Measurements from ENCODE around the gene EYA4.
A peak's percentile ranks its signal among the peaks of the same experiment; 100 is the strongest.

Gene EYA4

DNA sequence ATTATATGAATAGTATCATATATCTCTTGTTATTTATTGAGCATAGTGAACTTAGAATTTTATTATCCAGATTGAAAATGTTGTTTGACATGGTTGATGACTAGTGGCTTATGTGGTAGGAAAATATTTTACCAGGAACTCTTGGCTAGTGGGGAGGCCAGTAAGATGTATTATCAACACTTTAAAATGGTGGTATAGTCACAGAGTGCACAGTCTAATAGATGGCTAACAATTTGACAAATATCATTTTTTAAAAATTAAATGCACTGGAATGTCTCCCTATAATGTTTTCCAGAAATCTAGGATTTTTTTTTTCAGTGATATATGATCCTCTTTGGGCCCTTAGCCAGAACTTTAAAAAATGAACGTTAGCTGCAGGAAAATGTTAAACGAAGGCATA is 26.9 kb upstream of the EYA4 start:
- Histone ChIP-seq H3K27me3 (ENCODE audit: control insufficient read depth in 5 of 5, insufficient read depth in 4 of 5, low read length in 5 of 5) (no peaks in the 10 kb centered on the region), H3K9me3 (ENCODE audit: control insufficient read depth in 5 of 5, low read length in 5 of 5) (peaks cover 0 to 5% (median 0%) of the 10 kb centered on the region in 5 donors), H3K36me3 (ENCODE audit: control insufficient read depth in 5 of 5, insufficient read depth in 5 of 5, low read length in 5 of 5) (no peaks in the 10 kb centered on the region), H3K4me1 (ENCODE audit: control insufficient read depth in 5 of 5, insufficient read depth in 5 of 5, low read length in 5 of 5) (no peaks in the 10 kb centered on the region), H3K27ac (ENCODE audit: low read depth, low read length) (no peak overlapping the region), H3K4me3 (ENCODE audit: low read depth in 1 of 5, low read length in 5 of 5) (no peak overlapping the region), H3K9ac (ENCODE audit: low read length in 5 of 5) (no peak overlapping the region)

DNA sequence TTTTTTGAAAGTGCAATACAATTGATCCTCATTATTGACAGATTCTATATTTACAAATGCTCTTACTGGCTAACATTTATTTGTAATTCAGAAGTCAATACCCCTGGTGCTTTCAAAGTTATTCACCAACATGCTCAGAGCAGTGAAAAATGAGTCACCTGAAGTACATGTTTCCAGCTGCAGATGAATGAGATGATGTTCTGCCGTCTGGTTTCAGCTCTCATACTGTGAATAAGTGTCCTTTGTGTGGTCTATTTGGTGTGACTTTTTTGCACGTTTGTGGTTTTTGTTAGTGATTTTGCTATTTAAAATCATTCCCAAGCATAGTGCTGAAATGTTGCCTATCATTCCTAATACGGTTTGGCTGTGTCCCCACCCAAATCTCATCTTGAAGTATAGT is 22.3 kb upstream of the EYA4 start:
- no peak overlapping the region for H3K9ac ChIP-seq (ENCODE audit: low read length in 5 of 5)
- no peaks in the 10 kb centered on the region for H3K4me1 ChIP-seq (ENCODE audit: control insufficient read depth in 5 of 5, insufficient read depth in 5 of 5, low read length in 5 of 5)
- H3K27ac ChIP-seq (ENCODE audit: low read depth, low read length), result no peak overlapping the region
- no peak overlapping the region for H3K4me3 ChIP-seq (ENCODE audit: low read depth in 1 of 5, low read length in 5 of 5)
- no peaks in the 10 kb centered on the region for H3K27me3 ChIP-seq (ENCODE audit: control insufficient read depth in 5 of 5, insufficient read depth in 4 of 5, low read length in 5 of 5)
- H3K36me3 ChIP-seq (ENCODE audit: control insufficient read depth in 5 of 5, insufficient read depth in 5 of 5, low read length in 5 of 5), result no peaks in the 10 kb centered on the region
- H3K9me3 ChIP-seq (ENCODE audit: control insufficient read depth in 5 of 5, low read length in 5 of 5), result no peaks in the 10 kb centered on the region

DNA sequence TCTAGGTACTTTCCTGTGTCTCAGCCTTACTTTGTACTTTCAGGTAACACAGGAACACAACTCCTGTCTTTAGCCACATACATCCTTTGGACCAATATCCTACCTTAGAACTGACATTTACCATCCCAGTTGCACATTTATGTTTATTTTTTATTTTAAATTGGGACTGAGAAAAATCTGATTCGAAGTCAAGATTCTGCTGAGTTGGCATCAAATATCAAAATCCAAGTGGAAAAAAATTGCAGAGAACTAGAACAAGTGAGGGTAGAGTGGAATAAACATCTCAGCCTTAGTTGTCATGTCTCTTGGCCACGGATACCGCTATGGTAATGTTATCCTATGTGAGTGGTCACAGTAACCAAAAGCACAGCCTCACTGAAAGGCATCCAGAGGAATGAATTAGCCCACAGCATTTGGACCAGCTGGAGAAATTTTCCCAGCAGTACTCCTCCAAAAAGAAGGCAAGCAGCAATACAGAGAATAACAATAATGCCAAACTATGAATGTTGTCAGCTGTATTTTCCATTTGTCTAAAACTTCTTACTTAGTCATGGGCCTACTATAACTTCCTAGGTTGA is 17.6 kb upstream of the EYA4 start:
- Histone ChIP-seq H3K27me3 (ENCODE audit: control insufficient read depth in 5 of 5, insufficient read depth in 4 of 5, low read length in 5 of 5) (no peaks in the 10 kb centered on the region), H3K9me3 (ENCODE audit: control insufficient read depth in 5 of 5, low read length in 5 of 5) (no peaks in the 10 kb centered on the region), H3K27ac (ENCODE audit: low read depth, low read length) (no peak overlapping the region), H3K36me3 (ENCODE audit: control insufficient read depth in 5 of 5, insufficient read depth in 5 of 5, low read length in 5 of 5) (no peaks in the 10 kb centered on the region), H3K9ac (ENCODE audit: low read length in 5 of 5) (no peak overlapping the region), H3K4me1 (ENCODE audit: control insufficient read depth in 5 of 5, insufficient read depth in 5 of 5, low read length in 5 of 5) (no peaks in the 10 kb centered on the region), H3K4me3 (ENCODE audit: low read depth in 1 of 5, low read length in 5 of 5) (no peak overlapping the region)

GRCh38 chr6:133225560-133225959 is 15.6 kb upstream of the EYA4 start:
- no peak overlapping the region for H3K4me3 ChIP-seq (ENCODE audit: low read depth in 1 of 5, low read length in 5 of 5)
- H3K36me3 ChIP-seq (ENCODE audit: control insufficient read depth in 5 of 5, insufficient read depth in 5 of 5, low read length in 5 of 5), result no peaks in the 10 kb centered on the region
- no peaks in the 10 kb centered on the region for H3K9me3 ChIP-seq (ENCODE audit: control insufficient read depth in 5 of 5, low read length in 5 of 5)
- no peaks in the 10 kb centered on the region for H3K27me3 ChIP-seq (ENCODE audit: control insufficient read depth in 5 of 5, insufficient read depth in 4 of 5, low read length in 5 of 5)
- H3K27ac ChIP-seq (ENCODE audit: low read depth, low read length), result no peak overlapping the region
- no peak overlapping the region for H3K9ac ChIP-seq (ENCODE audit: low read length in 5 of 5)
- no peaks in the 10 kb centered on the region for H3K4me1 ChIP-seq (ENCODE audit: control insufficient read depth in 5 of 5, insufficient read depth in 5 of 5, low read length in 5 of 5)

- Histone ChIP-seq H3K4me1 (ENCODE audit: control insufficient read depth in 5 of 5, insufficient read depth in 5 of 5, low read length in 5 of 5) (no peaks in the 10 kb centered on the region), H3K4me3 (ENCODE audit: low read depth in 1 of 5, low read length in 5 of 5) (no peak overlapping the region), H3K36me3 (ENCODE audit: control insufficient read depth in 5 of 5, insufficient read depth in 5 of 5, low read length in 5 of 5) (no peaks in the 10 kb centered on the region), H3K9ac (ENCODE audit: low read length in 5 of 5) (no peak overlapping the region), H3K9me3 (ENCODE audit: control insufficient read depth in 5 of 5, low read length in 5 of 5) (no peaks in the 10 kb centered on the region), H3K27ac (ENCODE audit: low read depth, low read length) (no peak overlapping the region), H3K27me3 (ENCODE audit: control insufficient read depth in 5 of 5, insufficient read depth in 4 of 5, low read length in 5 of 5) (no peaks in the 10 kb centered on the region)
Measured at GRCh38 chr6:133227344-133227743, 13.8 kb upstream of the EYA4 start.

- H3K9me3 ChIP-seq (ENCODE audit: control insufficient read depth in 5 of 5, low read length in 5 of 5), result peaks cover 0 to 2% (median 0%) of the 10 kb centered on the region in 5 donors
- no peaks in the 10 kb centered on the region for H3K36me3 ChIP-seq (ENCODE audit: control insufficient read depth in 5 of 5, insufficient read depth in 5 of 5, low read length in 5 of 5)
- H3K4me1 ChIP-seq (ENCODE audit: control insufficient read depth in 5 of 5, insufficient read depth in 5 of 5, low read length in 5 of 5), result no peaks in the 10 kb centered on the region
- H3K27me3 ChIP-seq (ENCODE audit: control insufficient read depth in 5 of 5, insufficient read depth in 4 of 5, low read length in 5 of 5), result no peaks in the 10 kb centered on the region
- H3K4me3 ChIP-seq (ENCODE audit: low read depth in 1 of 5, low read length in 5 of 5), result no peak overlapping the region
- no peak overlapping the region for H3K27ac ChIP-seq (ENCODE audit: low read depth, low read length)
- H3K9ac ChIP-seq (ENCODE audit: low read length in 5 of 5), result no peak overlapping the region
Measured at GRCh38 chr6:133230052-133230451, 11.1 kb upstream of the EYA4 start.

DNA sequence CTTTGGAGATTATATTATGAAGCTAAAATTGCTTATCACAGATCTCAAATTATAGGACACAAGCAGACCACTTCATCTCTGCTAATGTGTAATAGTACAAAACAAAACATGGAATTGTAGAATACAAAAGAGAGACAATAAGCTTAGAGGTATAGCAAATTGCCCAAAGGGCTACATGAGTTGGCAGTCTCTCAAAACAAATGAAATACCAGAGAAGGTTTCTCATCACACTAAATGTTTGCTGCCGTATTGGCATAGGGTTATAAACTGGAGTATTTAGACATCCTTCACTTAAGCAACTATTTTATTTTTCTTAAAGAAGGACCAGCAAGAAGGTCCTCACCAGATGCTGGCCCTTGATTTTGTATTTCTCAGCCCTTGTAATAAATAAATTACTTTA is 5.9 kb upstream of the EYA4 start:
- no peaks in the 10 kb centered on the region for H3K36me3 ChIP-seq (ENCODE audit: control insufficient read depth in 5 of 5, insufficient read depth in 5 of 5, low read length in 5 of 5)
- peaks cover 0 to 4% (median under 1%) of the 10 kb centered on the region in 5 donors for H3K27me3 ChIP-seq (ENCODE audit: control insufficient read depth in 5 of 5, insufficient read depth in 4 of 5, low read length in 5 of 5)
- peaks cover 0 to 2% (median 0%) of the 10 kb centered on the region in 5 donors for H3K9me3 ChIP-seq (ENCODE audit: control insufficient read depth in 5 of 5, low read length in 5 of 5)
- H3K4me3 ChIP-seq (ENCODE audit: low read depth in 1 of 5, low read length in 5 of 5), result no peak overlapping the region
- no peak overlapping the region for H3K9ac ChIP-seq (ENCODE audit: low read length in 5 of 5)
- no peak overlapping the region for H3K27ac ChIP-seq (ENCODE audit: low read depth, low read length)
- H3K4me1 ChIP-seq (ENCODE audit: control insufficient read depth in 5 of 5, insufficient read depth in 5 of 5, low read length in 5 of 5), result peaks cover 0 to 9% (median 0%) of the 10 kb centered on the region in 5 donors

GRCh38 chr6:133236932-133237331 is 4.2 kb upstream of the EYA4 start:
- H3K27me3 ChIP-seq (ENCODE audit: control insufficient read depth in 5 of 5, insufficient read depth in 4 of 5, low read length in 5 of 5), result peaks cover 11 to 17% (median 12%) of the 10 kb centered on the region in 5 donors
- peaks cover 0 to 24% (median 15%) of the 10 kb centered on the region in 5 donors for H3K4me1 ChIP-seq (ENCODE audit: control insufficient read depth in 5 of 5, insufficient read depth in 5 of 5, low read length in 5 of 5)
- H3K27ac ChIP-seq (ENCODE audit: low read depth, low read length), result no peak overlapping the region
- no peaks in the 10 kb centered on the region for H3K36me3 ChIP-seq (ENCODE audit: control insufficient read depth in 5 of 5, insufficient read depth in 5 of 5, low read length in 5 of 5)
- no peak overlapping the region for H3K9ac ChIP-seq (ENCODE audit: low read length in 5 of 5)
- no peak overlapping the region for H3K4me3 ChIP-seq (ENCODE audit: low read depth in 1 of 5, low read length in 5 of 5)
- H3K9me3 ChIP-seq (ENCODE audit: control insufficient read depth in 5 of 5, low read length in 5 of 5), result peaks cover 0 to 2% (median 0%) of the 10 kb centered on the region in 5 donors

DNA sequence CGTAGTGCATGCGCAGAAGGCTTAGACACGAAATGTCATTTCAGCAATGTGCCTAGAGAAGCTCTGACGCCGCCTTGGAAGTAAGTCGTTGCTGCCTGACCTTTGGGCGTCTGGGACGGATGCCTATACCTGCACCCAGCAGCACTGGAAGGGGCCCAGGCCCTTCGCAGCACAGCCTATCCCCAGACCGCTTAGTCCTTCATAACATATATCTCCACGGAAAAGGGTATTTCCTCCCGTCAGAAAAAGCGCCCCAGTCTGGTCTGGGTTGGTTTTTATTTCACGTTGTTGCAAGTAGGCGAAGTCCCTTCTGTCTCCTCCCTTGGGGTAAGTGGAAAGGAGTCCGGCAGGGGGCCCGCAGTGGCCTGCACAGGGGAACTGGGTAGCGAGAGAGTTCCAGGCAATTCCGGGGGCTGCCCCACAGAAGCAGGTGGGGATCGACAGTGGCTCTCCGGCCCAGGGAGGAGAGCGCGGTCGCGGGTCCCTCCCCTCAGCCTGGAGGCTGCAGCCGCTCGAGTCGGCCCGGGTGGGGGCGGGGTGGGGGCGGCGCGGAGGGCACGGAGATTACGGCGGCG is 559 bp upstream of the EYA4 start:
- peak overlapping the region; percentile 17 to 61 (median 50) for H3K4me3 ChIP-seq (ENCODE audit: low read depth in 1 of 5, low read length in 5 of 5)
- no peak overlapping the region for H3K27ac ChIP-seq (ENCODE audit: low read depth, low read length)
- H3K4me1 ChIP-seq (ENCODE audit: control insufficient read depth in 5 of 5, insufficient read depth in 5 of 5, low read length in 5 of 5), result peaks cover 0 to 33% (median 24%) of the 10 kb centered on the region in 5 donors
- H3K9ac ChIP-seq (ENCODE audit: low read length in 5 of 5), result no peak overlapping the region
- H3K9me3 ChIP-seq (ENCODE audit: control insufficient read depth in 5 of 5, low read length in 5 of 5), result no peaks in the 10 kb centered on the region
- H3K27me3 ChIP-seq (ENCODE audit: control insufficient read depth in 5 of 5, insufficient read depth in 4 of 5, low read length in 5 of 5), result peaks cover 28 to 44% (median 31%) of the 10 kb centered on the region in 5 donors
- H3K36me3 ChIP-seq (ENCODE audit: control insufficient read depth in 5 of 5, insufficient read depth in 5 of 5, low read length in 5 of 5), result no peaks in the 10 kb centered on the region

GRCh38 chr6:133241901-133242636 is 912 bp downstream of the EYA4 start:
- Histone ChIP-seq H3K4me3 (ENCODE audit: low read depth in 1 of 5, low read length in 5 of 5) (peak overlapping the region; percentile 36 to 61 (median 55)), H3K9ac (ENCODE audit: low read length in 5 of 5) (no peak overlapping the region), H3K4me1 (ENCODE audit: control insufficient read depth in 5 of 5, insufficient read depth in 5 of 5, low read length in 5 of 5) (peaks cover 0 to 29% (median 24%) of the 10 kb centered on the region in 5 donors), H3K27me3 (ENCODE audit: control insufficient read depth in 5 of 5, insufficient read depth in 4 of 5, low read length in 5 of 5) (peaks cover 28 to 44% (median 33%) of the 10 kb centered on the region in 5 donors), H3K36me3 (ENCODE audit: control insufficient read depth in 5 of 5, insufficient read depth in 5 of 5, low read length in 5 of 5) (no peaks in the 10 kb centered on the region), H3K9me3 (ENCODE audit: control insufficient read depth in 5 of 5, low read length in 5 of 5) (no peaks in the 10 kb centered on the region), H3K27ac (ENCODE audit: low read depth, low read length) (no peak overlapping the region)

All from subcutaneous abdominal adipose tissue (tissue), 5 donors.